Subcutaneous adipose tissue (tissue), 4 donors: ENCODE results near the gene DNAJC18. TPM values are rescaled to one million over a fixed set of nuclear protein-coding genes. Genes with fewer than 3 reads are reported as not detected.

Experiments used
- total RNA-seq, 4 donors: library from RNA; depleted of rRNA; stranded (reverse); fragments of >200 nt; gene quantifications; one replicate each; pipeline ENCODE4 v1.1.0, GENCODE V29; 2016
- TF ChIP-seq, protein P1 (sequence below): fragments of 450-650 bp; IDR thresholded peaks from one replicate; pipeline ENCODE4 v1.5.1; 2016; ENCODE audit warnings: low read depth, mild to moderate bottlenecking, control low read depth, antibody characterized with exemption, moderate library complexity

DNAJC18 gene
- total RNA-seq, 4 donors from 2014 or later: 3.8 to 9.0 (median 4.4) TPM

DNA sequence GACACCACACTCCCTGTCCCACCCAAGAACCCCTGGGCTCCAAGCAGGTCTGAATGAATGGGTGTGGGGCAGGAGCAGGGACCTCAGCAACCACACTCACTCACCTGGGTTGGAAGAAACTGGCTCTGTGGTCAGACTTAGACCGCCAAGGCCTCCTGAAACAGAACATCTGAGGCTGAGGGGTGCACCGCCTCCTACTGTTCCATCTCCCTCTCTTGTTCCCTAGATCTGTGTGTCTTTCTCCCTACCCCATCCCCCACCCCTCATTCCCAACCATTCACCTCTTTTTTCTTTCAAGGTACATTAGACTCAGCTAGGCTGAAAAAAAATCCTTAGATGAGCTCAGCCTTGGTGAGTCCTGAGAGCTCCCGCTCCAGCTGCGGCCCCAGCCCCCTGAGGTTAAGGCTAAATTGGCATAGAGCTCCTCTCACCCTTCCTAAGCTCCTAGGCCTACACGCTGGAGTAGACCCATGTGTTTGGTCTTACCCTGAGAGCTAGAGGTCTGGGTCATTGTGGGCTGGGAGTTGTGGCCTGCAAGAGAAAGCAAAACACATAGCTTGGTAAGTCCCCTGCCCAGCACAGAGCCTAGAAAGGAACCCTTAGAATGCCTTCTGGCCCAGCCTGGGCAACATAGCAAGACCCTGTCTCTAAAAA is 18.5 kb upstream of the DNAJC18 start:
- TF ChIP-seq, protein P1, sequence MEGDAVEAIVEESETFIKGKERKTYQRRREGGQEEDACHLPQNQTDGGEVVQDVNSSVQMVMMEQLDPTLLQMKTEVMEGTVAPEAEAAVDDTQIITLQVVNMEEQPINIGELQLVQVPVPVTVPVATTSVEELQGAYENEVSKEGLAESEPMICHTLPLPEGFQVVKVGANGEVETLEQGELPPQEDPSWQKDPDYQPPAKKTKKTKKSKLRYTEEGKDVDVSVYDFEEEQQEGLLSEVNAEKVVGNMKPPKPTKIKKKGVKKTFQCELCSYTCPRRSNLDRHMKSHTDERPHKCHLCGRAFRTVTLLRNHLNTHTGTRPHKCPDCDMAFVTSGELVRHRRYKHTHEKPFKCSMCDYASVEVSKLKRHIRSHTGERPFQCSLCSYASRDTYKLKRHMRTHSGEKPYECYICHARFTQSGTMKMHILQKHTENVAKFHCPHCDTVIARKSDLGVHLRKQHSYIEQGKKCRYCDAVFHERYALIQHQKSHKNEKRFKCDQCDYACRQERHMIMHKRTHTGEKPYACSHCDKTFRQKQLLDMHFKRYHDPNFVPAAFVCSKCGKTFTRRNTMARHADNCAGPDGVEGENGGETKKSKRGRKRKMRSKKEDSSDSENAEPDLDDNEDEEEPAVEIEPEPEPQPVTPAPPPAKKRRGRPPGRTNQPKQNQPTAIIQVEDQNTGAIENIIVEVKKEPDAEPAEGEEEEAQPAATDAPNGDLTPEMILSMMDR: no peak

DNA sequence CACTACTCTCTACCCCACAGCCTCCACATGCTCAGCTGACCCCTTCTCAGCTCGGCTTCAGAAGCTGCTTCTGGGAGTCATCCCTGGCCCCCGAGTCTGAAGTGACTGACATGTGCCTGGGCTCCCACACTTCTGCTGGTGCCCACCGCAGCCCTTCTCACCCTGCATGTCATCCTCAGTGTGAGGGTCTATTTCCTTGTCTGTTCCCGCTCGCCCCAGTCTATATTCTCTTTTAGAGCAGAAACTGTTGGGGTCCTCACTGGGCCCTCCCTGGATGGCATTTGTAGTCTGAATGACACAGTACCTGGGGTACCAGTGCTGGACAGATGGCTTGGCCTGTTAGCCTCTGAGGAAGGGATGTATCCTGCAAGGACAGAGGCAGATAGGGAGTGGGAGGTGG is 17.9 kb upstream of the DNAJC18 start:
- TF ChIP-seq, protein P1: no peak

DNA sequence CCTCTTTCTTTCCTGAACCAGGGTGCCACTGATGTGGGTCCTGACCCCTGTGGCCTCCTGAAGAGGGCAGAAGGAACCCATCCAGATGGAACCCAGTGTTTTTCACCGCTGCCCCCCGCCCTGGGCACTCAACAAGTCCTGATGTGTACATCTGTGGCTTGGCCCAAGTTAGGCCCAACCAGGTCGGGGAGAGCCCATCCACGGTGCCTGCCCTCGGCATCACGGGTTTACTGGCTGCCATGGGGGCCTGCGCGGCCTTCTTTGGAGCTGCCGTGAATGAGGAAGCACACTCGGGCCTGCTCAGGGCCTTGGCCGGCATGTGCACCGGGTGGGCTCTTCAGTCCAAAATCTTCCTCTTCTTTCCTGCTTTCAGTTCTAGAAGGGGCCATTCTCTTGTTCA is 17.5 kb upstream of the DNAJC18 start:
- TF ChIP-seq, protein P1: no peak

DNA sequence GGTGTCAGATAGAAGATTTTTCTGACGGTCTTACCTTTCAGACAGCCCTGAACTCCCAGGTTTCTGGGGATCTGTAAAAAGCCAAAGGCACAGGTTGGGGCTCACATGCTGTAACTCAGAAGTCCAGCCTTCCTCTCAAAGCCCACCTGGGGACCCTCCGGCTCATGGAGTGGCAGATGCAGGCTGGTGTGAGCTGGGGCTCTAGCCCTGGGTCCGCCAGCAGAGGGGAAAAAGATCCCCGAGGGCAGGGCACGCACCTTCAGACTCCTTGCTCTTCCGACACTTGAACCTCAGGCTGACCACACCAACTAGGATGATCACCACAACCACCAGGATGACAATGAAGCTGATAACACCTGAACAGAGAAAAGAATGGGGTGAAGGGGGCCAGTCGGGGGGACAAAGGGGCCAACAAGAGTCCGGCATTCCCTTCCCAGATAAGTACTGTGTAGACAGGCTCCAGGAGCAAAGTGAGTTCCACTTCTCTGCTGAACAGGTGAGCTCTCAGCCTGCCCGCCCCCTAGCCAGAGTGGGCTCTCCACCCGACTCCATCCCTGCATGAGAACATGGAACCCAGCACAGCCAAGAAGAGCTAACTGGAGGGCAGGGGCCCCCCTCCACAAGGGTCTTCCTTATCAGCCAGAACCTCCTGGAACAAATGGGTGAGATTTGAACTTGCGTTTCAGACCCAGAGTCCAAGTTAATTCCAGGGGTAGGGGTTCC is 15.4 kb upstream of the DNAJC18 start:
- TF ChIP-seq, protein P1: no peak

DNA sequence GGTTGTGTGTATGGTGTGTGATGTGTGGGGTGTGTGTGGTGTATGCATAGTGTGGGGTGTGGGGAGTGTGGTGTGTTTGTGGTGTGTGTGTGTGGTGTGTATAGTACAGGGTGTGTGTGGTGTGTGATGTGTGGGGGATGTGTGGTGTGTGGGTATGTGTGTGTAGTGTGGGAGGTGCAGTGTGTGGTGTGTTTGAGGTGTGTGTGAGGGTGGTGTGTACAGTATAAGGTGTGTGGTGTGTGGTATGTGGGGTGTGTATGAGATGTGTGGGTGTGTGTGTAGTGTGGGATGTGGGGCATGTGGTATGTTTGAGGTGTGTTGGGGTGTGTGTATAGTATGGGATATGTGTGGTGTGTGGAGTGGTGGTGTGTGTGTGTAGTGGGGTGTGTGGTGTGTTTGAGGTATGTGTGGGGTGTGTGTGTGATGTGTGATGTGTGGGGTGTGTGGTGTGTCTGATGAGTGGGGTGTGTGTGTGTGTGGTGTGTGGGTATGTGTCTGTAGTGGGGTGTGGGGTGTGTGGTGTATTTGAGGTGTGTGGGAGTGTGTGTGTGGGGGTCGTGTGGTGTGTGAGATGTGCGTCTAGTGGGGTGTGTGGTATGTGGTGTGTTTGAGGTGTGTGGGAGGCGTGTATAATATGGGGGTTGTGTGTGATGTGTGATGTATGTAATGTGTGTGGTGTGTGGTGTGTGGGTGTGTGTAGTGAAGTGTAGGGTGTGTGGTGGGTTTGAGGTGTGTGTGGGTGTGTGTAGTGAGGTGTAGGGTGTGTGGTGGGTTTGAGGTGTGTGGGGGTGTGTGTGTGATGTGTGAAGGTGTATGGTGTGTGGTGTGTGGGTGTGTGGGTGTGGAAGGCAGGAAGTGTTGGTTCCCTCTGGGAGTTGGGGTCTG is 14.6 kb upstream of the DNAJC18 start:
- TF ChIP-seq, protein P1: no peak

DNA sequence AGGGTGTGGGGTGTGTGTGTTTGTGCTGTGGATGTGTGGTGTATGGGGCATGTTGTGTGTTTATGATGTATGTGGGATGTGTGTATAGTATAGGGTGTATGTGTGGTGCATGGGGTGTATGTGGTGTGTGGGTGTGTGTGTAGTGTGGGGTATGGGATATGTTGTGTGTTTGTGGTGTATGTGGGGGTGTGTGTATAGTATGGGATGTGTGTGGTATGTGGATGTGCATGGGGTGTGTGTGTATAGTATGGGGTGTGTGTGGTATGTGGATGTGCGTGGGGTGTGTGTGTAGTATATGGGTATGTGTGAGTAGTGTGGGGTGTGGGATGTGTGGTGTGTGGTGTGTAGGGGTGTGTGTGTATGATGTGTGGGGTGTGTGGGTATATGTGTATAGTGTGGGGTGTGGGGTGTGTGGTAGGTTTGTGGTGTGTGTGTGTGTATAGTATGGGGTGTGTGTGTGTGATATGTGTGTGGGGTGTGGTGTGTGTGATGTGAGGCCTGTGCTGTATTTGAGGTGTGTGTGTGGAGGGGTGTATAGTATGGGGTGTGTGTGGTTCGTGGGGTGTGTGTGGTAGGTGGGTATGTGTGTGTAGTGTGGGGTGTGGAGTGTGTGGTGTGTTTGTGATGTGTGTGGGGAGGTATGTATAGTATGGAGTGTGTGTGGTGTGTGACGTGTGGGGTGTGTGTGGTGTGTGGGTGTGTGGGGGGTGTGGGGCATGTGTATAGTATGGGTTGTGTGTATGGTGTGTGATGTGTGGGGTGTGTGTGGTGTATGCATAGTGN is 12.7 kb upstream of the DNAJC18 start:
- TF ChIP-seq, protein P1: no peak
